Testis (tissue), 3 donors: ENCODE measurements around the gene MNT. TPM values are rescaled to one million over a fixed set of nuclear protein-coding genes. Genes with fewer than 3 reads are reported as not detected.

Experiments
- DNase-seq: peaks from one replicate; pipeline ENCODE4 v3.0.0-alpha.2; 2019
- H3K27ac ChIP-seq, 2 donors: fragments of 200-600 bp; sonication (generic); one replicate each; pipeline ENCODE4 v1.5.1; 2019
- H3K27me3 ChIP-seq: fragments of 200-600 bp; sonication (generic); one replicate; pipeline ENCODE4 v1.5.1; 2019
- H3K36me3 ChIP-seq: fragments of 200-600 bp; sonication (generic); one replicate; pipeline ENCODE4 v1.5.1; 2017; ENCODE audit warnings: low read depth; ENCODE audit errors: missing control alignments
- H3K4me1 ChIP-seq: fragments of 200-600 bp; sonication (generic); one replicate; pipeline ENCODE4 v1.5.1; 2019
- H3K4me3 ChIP-seq, 2 donors: fragments of 200-600 bp; sonication (generic); one replicate each; pipeline ENCODE4 v1.5.1; 2017 to 2019
- H3K9me3 ChIP-seq: fragments of 200-600 bp; sonication (generic); one replicate; pipeline ENCODE4 v1.5.1; 2017
- POLR2A ChIP-seq: fragments of 450-650 bp; IDR thresholded peaks from one replicate; pipeline ENCODE4 v1.6.1; 2017; ENCODE audit warnings: antibody characterized with exemption, mild to moderate bottlenecking, moderate library complexity
- WGBS, 2 donors: methylation state at CpG; one replicate each; pipeline ENCODE4 v1.1.5; 2018; 5-methylcytosine and 5-hydroxymethylcytosine counted together
- intact Hi-C: fragments of 100-400 bp; cut with DNase I; formaldehyde crosslinking; loops from one replicate; pipeline ENCODE4 v1.15.1; 2023; ENCODE audit warnings: low total_unique reads
- polyA plus RNA-seq: library from polyadenylated mRNA; stranded (reverse); fragments of 350-450 nt; fragmentation: Illumina TruSeq; extraction: RNeasy Lipid Tissue Mini Kit (QIAGEN cat#74804); gene quantifications from one replicate; pipeline ENCODE4 v1.2.3, GENCODE V29; 2014; ENCODE audit warnings: low read depth, low replicate concordance; ENCODE audit not compliant: insufficient read depth
- total RNA-seq, 2 donors: library from RNA; depleted of rRNA; stranded (reverse); fragments of >200 nt; gene quantifications; one replicate each; pipeline ENCODE4 v1.2.3, GENCODE V29; 2016
- TF ChIP-seq, protein P1 (sequence below), 3 experiments: fragments of 450-650 bp in 2 of 3; fragments of 200-600 bp in 1 of 3; sonication (generic) in 1 of 3; IDR thresholded peaks; one replicate each; pipeline ENCODE4 v1.5.1; 2016 to 2019; ENCODE audit warnings: antibody characterized with exemption in 3 of 3, mild to moderate bottlenecking in 2 of 3, moderate library complexity in 1 of 3

Gene MNT
- total and polyA plus RNA-seq, 3 donors from 2014 or later, result 27.9 to 67.7 (median 46.3) TPM

- DNase-seq, result no peak
- WGBS, 2 donors, result 95 to 96% methylated on average over 19 of the region's 19 CpGs
Observed at GRCh38 chr17:2362416-2362815, 38.4 kb downstream of the MNT start.

GRCh38 chr17:2362016-2362415, 38.8 kb downstream of the MNT start:
- TF ChIP-seq POLR2A, result no peak
- intact Hi-C loops, result no loop called here
- H3K36me3 ChIP-seq, result no peaks in the 10 kb centered on the region
- no peaks in the 10 kb centered on the region for H3K27me3 ChIP-seq
- no peak overlapping the region for H3K4me3 ChIP-seq
- no peaks in the 10 kb centered on the region for H3K9me3 ChIP-seq
- no peaks in the 10 kb centered on the region for H3K4me1 ChIP-seq
- 94 to 97% methylated on average over 18 to 20 of the region's 20 CpGs for WGBS, 2 donors
- no peak overlapping the region for H3K27ac ChIP-seq
- DNase-seq, result no peak

More at GRCh38 chr17:2362416-2362815, 38.4 kb downstream of the MNT start:
- Histone ChIP-seq H3K4me1 (no peaks in the 10 kb centered on the region), H3K9me3 (no peaks in the 10 kb centered on the region), H3K27ac (no peak overlapping the region), H3K36me3 (no peaks in the 10 kb centered on the region), H3K27me3 (no peaks in the 10 kb centered on the region), H3K4me3 (no peak overlapping the region)
- no peak for TF ChIP-seq POLR2A
- TF ChIP-seq, protein P1, sequence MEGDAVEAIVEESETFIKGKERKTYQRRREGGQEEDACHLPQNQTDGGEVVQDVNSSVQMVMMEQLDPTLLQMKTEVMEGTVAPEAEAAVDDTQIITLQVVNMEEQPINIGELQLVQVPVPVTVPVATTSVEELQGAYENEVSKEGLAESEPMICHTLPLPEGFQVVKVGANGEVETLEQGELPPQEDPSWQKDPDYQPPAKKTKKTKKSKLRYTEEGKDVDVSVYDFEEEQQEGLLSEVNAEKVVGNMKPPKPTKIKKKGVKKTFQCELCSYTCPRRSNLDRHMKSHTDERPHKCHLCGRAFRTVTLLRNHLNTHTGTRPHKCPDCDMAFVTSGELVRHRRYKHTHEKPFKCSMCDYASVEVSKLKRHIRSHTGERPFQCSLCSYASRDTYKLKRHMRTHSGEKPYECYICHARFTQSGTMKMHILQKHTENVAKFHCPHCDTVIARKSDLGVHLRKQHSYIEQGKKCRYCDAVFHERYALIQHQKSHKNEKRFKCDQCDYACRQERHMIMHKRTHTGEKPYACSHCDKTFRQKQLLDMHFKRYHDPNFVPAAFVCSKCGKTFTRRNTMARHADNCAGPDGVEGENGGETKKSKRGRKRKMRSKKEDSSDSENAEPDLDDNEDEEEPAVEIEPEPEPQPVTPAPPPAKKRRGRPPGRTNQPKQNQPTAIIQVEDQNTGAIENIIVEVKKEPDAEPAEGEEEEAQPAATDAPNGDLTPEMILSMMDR (IDR thresholded peaks at IDR 0.05), result no peak
- intact Hi-C loops, result no loop called here

DNA sequence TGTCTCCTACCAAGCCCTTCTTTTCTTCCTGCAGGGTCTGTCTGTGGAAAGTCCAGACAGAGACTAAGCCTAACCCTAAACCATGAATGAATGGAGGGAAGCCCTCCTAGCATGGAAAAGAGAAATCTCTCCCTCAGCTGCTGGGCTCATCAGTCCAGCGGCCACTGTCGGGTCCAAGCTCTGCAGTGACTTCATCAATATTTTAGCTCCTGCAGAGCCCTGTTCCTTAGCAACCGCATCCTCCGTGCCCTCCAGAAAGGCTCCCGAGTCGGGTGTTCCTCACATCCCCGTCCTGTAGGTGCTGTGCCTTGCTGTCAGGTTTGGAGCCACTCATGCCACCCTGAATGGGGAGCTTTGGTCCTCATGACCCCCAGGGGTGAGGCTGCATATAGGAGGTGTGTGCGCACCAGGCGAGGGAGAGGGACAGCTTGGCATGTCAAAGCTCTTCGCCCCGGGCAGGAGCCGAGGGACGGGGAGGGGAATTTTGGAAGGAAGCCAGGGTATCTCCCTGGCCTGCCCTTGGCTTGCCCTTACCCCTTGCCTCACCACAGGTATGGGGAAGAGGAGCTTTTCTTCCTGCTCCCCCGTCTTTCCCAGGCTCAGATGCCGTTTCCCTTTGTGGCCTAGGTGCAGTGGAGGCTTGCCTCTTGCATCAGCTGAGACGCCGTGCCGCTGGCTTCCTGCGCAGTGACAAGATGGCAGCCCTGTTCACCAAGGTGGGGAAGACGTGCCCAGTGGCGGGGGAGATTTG, 39.7 kb downstream of the MNT start:
- Histone ChIP-seq H3K4me1 (no peaks in the 10 kb centered on the region), H3K36me3 (no peaks in the 10 kb centered on the region), H3K9me3 (no peaks in the 10 kb centered on the region), H3K27ac (no peak overlapping the region), H3K4me3 (no peak overlapping the region), H3K27me3 (no peaks in the 10 kb centered on the region)
- TF ChIP-seq, protein P1 (IDR thresholded peaks at IDR 0.05), result no peak
- no peak for TF ChIP-seq POLR2A
- DNase-seq, result no peak
- intact Hi-C loops, result no loop called here
- WGBS, 2 donors, result 78 to 89% methylated on average over 16 to 21 of the region's 21 CpGs

DNA sequence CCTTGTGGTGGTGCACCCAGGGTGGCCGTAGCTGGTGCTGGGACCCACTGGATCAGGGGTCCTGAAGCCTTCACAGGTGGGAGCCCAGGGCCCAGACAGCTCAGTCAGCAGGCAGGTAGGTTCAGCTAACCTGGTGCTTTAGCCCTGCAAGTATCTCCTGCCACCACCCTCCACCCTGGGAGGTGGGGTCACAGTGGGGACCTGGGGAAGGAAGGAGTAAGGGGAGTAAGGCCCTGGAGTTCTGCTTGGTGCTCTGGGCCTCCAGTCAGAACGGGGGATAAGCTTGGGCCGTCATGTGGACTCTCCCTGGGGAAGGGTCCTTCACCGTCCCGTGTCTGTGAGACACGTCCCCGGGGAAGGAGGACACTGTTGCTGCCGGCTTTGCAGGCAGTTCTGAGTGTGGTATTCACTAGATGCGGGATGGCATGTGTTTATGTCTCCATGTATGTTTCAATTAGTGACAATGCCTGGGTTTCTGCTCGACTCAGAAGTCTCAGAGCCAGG, 42.9 kb downstream of the MNT start:
- no peaks in the 10 kb centered on the region for H3K4me1 ChIP-seq
- DNase-seq, result no peak
- H3K27me3 ChIP-seq, result no peaks in the 10 kb centered on the region
- H3K27ac ChIP-seq, result no peak overlapping the region
- TF ChIP-seq, protein P1 (IDR thresholded peaks at IDR 0.05), result no peak
- TF ChIP-seq POLR2A, result no peak
- no peak overlapping the region for H3K4me3 ChIP-seq
- WGBS, 2 donors, result 88 to 89% methylated on average over 10 of the region's 10 CpGs
- no peaks in the 10 kb centered on the region for H3K36me3 ChIP-seq
- H3K9me3 ChIP-seq, result no peaks in the 10 kb centered on the region
- intact Hi-C loops, result no loop called here

DNA sequence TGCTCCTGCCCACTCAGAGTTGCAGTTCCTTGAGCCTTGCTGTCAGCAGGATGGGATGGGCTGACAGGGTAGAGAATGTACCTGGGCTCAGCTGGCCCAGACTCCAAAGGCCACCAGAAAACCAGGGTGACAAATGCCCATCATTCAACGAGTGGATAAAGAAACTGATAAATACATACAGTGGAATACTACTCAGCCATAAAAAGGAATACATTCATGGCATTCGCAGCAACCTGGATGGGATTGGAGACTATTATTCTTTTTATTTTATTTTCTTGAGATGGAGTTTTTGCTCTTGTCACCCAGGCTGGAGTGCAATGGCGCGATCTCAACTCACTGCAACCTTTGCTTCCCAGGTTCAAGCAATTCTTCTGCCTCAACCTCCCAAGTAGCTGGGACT, 43.6 kb downstream of the MNT start:
- Histone ChIP-seq H3K36me3 (no peaks in the 10 kb centered on the region), H3K4me3 (no peak overlapping the region), H3K27ac (no peak overlapping the region), H3K4me1 (no peaks in the 10 kb centered on the region), H3K27me3 (no peaks in the 10 kb centered on the region), H3K9me3 (no peaks in the 10 kb centered on the region)
- WGBS, 2 donors, result 96% methylated on average over 4 of the region's 4 CpGs
- intact Hi-C loops, result no loop called here
- TF ChIP-seq, protein P1 (IDR thresholded peaks at IDR 0.05), result no peak
- TF ChIP-seq POLR2A, result no peak
- DNase-seq, result no peak
